K562 treated with DMSO at 1 percent for 12 hours (cell line): ENCODE measurements around the gene SMAD3. TPM values are rescaled to one million over a fixed set of nuclear protein-coding genes. Genes with fewer than 3 reads are reported as not detected.

ENCODE experiments used
- total RNA-seq: library from RNA; unstranded; fragments of 300-600 nt; gene quantifications from 2 replicates; pipeline ENCODE4 v1.2.3, GENCODE V29; 2022; ENCODE audit not compliant: insufficient read depth

Gene SMAD3
- 8.5 and 23.5 TPM in 2 replicates for total RNA-seq

DNA sequence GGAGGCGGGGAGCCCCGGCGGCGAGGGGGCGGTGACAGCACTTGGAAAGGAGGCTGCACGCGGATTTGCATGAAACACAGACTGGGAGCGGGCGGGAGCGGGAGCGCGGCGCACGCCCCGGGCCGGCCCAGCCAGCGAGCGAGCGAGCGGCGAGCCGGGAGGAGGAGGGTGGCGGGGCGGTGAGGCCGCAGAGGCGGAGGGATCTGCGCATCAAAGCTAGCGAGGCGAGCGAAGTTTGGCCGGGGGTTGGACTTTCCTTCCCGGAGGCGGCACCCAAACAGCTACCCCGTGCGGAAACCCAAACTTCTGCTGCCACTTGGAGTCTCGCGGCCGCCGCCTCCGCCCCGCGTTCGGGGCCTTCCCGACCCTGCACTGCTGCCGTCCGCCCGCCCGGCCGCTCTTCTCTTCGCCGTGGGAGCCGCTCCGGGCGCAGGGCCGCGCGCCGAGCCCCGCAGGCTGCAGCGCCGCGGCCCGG lies at the start of gene SMAD3:
TSS of gene SMAD3 (plus strand) at position 72 of the 475 bp plus-strand sequence. CDS start 553 bp downstream, outside the sequence.

Other genes starting within 250 kb of the SMAD3 start
- 32.5 and 50.5 TPM in 2 replicates for gene AAGAB, start 189.1 kb downstream of the SMAD3 start, total RNA-seq
- 0.47 and 4.7 TPM in 2 replicates for gene IQCH, start 189.2 kb downstream of the SMAD3 start, total RNA-seq